ENCODE measurements around the gene GPS2. TPM values are rescaled to one million over a fixed set of nuclear protein-coding genes. Genes with fewer than 3 reads are reported as not detected.

The GPS2 gene
- total and polyA plus RNA-seq, 2 of the 4 experiments (the other 2 are of a cell fraction) = 36.2 to 50.9 TPM

DNA sequence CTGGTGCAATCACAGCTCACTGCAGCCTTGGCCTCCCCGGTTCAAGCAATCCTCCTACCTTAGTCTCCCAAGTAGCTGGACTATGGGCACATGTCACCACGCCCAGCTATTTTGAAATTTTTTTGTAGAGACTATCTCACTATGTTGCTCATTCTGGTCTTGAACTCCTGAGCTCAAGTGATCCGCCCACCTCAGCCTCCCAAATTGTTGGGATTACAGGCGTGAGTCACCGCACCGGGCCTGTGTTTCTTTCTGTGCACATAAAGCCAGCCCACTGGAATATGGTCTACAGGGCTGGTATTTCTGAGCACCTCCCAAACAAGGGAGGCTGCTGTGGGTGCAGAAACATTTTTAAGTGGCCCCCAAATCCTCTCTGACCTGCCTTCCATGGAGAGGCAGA is 48.2 kb upstream of the GPS2 start (continued):
- no peak for TF ChIP-seq USF2 (IDR thresholded peaks at IDR 0.05; ENCODE audit: low read depth, low read length)

DNA sequence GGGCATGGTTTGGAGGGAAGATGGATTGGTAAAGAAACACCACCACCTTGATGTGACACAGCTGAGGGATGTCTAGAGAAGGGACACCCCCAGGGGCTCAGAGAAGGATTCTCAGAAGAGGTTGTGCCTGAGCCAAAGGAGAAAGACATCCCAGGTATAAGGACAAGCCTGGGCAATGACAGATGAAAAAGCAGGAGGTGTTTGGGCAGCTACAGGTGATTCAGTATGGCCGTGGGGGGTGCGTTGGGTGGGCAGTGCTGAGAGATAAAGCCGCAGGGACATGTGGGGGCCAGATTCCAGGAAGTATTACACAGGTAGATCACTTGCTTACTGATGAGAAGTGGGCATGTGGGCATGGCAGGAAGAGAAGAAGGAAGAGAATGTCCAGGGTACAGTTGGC is 46.7 kb upstream of the GPS2 start:
- Histone ChIP-seq H2BK20ac (ENCODE audit: low read depth, low read length) (no peak overlapping the region), H3K9me3 (ENCODE audit: control insufficient read depth, insufficient read depth, low read length) (no peaks in the 10 kb centered on the region), H2AFZ (replicated peaks; ENCODE audit: low read length, poor library complexity) (peak overlapping the region; percentile 13), H3K56ac (ENCODE audit: extremely low read depth, insufficient read depth, low read length) (no peak overlapping the region), H3K9ac (ENCODE audit: low read depth, low read length) (no peak overlapping the region), H4K5ac (ENCODE audit: low read depth, low read length) (no peak overlapping the region), H4K91ac (ENCODE audit: insufficient read depth, low read depth, low read length) (no peak overlapping the region), H2BK5ac (ENCODE audit: low read depth, low read length, poor library complexity, severe bottlenecking) (no peak overlapping the region), H3K4me3 (ENCODE audit: insufficient read depth, low read depth, low read length) (no peak overlapping the region), H3K4me1 (ENCODE audit: control insufficient read depth, insufficient read depth, low read length) (no peaks in the 10 kb centered on the region), H4K8ac (ENCODE audit: low read depth in 2 of 2, low read length in 2 of 2) (no peak overlapping the region), H3K18ac (ENCODE audit: low read depth, low read length) (no peak overlapping the region), H3K23ac (ENCODE audit: low read depth, low read length) (no peak overlapping the region), H2AK5ac (ENCODE audit: low read depth, low read length) (no peak overlapping the region), H2BK120ac (ENCODE audit: low read depth, low read length) (no peak overlapping the region), H3K14ac (replicated peaks; ENCODE audit: low read depth, low read length) (no peak overlapping the region), H3K36me3 (ENCODE audit: control insufficient read depth, insufficient read depth, low read length) (no peaks in the 10 kb centered on the region), H3K27me3 (ENCODE audit: control insufficient read depth, insufficient read depth, low read length) (peaks cover 2% of the 10 kb centered on the region; the same call in 1 of the 2 replicates), H3K4ac (ENCODE audit: low read depth, low read length) (no peak overlapping the region), H4K20me1 (ENCODE audit: insufficient read depth, low read length) (no peaks in the 10 kb centered on the region), H2BK15ac (ENCODE audit: low read depth, low read length) (no peak overlapping the region), H3K9me1 (ENCODE audit: insufficient read depth, low read length) (no peaks in the 10 kb centered on the region), H2AK9ac (replicated peaks; ENCODE audit: low read depth, low read length, poor library complexity) (no peak overlapping the region), H3K79me1 (ENCODE audit: low read depth in 1 of 2, low read length in 2 of 2) (no peaks in the 10 kb centered on the region), H3K4me2 (ENCODE audit: low read depth, low read length) (no peak overlapping the region), H3K27ac (ENCODE audit: insufficient read depth, low read length) (no peak overlapping the region)
- ChIA-PET CTCF (interaction anchor here (0.6 kb wide), 1 partner anchor 224 kb away, joined by 3 read pairs; no protein-coding TSS in a partner anchor), POLR2A (ENCODE audit: unreplicated experiment) (no interaction called here)
- 64% methylated on average over 3 of the region's 3 CpGs; no CpG with 5 or more reads in 1 of the 2 experiments for WGBS, 2 experiments (ENCODE audit: extremely low coverage in 2 of 2, insufficient read length in 1 of 2)
- DNase-seq = no peak
- dilution Hi-C loops (cut with HindIII; ENCODE audit: low sequenced_read_pairs, unreplicated experiment) = no loop called here
- intact Hi-C loops (cut with micrococcal nuclease) = no loop called here
- no TSS peak for BruUV-seq (replicated peaks)
- ATAC-seq (ENCODE audit: low read depth) = no peak
- in situ Hi-C loops (cut with MboI; ENCODE audit: low sequenced_read_pairs) = no loop called here
- TF ChIP-seq FOS (IDR thresholded peaks at IDR 0.05; ENCODE audit: low read depth, low read length) (no peak), CEBPB (IDR thresholded peaks at IDR 0.05; ENCODE audit: low read depth, low read length) (no peak), POLR2A (IDR thresholded peaks at IDR 0.05; ENCODE audit: low read depth, low read length) (no peak), BHLHE40 (IDR thresholded peaks at IDR 0.05; ENCODE audit: low read depth, low read length) (no peak), RCOR1 (IDR thresholded peaks at IDR 0.05; ENCODE audit: insufficient replicate concordance, low read length) (no peak), RFX5 (IDR thresholded peaks at IDR 0.05; ENCODE audit: low read depth, low read length) (no peak), SMC3 (IDR thresholded peaks at IDR 0.05; ENCODE audit: low read depth, low read length) (no peak), MAFK (IDR thresholded peaks at IDR 0.05; ENCODE audit: low read depth, low read length) (no peak), RAD21 (IDR thresholded peaks at IDR 0.05; ENCODE audit: low read length) (no peak), USF2 (IDR thresholded peaks at IDR 0.05; ENCODE audit: low read depth, low read length) (no peak), MAZ (IDR thresholded peaks at IDR 0.05; ENCODE audit: borderline replicate concordance, low read depth, low read length) (no peak)
- TF ChIP-seq, protein P1, sequence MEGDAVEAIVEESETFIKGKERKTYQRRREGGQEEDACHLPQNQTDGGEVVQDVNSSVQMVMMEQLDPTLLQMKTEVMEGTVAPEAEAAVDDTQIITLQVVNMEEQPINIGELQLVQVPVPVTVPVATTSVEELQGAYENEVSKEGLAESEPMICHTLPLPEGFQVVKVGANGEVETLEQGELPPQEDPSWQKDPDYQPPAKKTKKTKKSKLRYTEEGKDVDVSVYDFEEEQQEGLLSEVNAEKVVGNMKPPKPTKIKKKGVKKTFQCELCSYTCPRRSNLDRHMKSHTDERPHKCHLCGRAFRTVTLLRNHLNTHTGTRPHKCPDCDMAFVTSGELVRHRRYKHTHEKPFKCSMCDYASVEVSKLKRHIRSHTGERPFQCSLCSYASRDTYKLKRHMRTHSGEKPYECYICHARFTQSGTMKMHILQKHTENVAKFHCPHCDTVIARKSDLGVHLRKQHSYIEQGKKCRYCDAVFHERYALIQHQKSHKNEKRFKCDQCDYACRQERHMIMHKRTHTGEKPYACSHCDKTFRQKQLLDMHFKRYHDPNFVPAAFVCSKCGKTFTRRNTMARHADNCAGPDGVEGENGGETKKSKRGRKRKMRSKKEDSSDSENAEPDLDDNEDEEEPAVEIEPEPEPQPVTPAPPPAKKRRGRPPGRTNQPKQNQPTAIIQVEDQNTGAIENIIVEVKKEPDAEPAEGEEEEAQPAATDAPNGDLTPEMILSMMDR (conservative IDR thresholded peaks at IDR 0.05; ENCODE audit: low read depth, low read length) = no peak
- TF ChIP-seq, protein P2, sequence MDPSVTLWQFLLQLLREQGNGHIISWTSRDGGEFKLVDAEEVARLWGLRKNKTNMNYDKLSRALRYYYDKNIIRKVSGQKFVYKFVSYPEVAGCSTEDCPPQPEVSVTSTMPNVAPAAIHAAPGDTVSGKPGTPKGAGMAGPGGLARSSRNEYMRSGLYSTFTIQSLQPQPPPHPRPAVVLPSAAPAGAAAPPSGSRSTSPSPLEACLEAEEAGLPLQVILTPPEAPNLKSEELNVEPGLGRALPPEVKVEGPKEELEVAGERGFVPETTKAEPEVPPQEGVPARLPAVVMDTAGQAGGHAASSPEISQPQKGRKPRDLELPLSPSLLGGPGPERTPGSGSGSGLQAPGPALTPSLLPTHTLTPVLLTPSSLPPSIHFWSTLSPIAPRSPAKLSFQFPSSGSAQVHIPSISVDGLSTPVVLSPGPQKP (IDR thresholded peaks at IDR 0.05; ENCODE audit: borderline replicate concordance, low read depth, low read length) = no peak

Measured in IMR-90 (cell line).